ENCODE data around the gene FRG1.
"Not testable (repeated sequence)": the region's sequence is repeated elsewhere in the genome, so short reads cannot be mapped to it uniquely, and the experiment has no call there.

FRG1 gene

DNA sequence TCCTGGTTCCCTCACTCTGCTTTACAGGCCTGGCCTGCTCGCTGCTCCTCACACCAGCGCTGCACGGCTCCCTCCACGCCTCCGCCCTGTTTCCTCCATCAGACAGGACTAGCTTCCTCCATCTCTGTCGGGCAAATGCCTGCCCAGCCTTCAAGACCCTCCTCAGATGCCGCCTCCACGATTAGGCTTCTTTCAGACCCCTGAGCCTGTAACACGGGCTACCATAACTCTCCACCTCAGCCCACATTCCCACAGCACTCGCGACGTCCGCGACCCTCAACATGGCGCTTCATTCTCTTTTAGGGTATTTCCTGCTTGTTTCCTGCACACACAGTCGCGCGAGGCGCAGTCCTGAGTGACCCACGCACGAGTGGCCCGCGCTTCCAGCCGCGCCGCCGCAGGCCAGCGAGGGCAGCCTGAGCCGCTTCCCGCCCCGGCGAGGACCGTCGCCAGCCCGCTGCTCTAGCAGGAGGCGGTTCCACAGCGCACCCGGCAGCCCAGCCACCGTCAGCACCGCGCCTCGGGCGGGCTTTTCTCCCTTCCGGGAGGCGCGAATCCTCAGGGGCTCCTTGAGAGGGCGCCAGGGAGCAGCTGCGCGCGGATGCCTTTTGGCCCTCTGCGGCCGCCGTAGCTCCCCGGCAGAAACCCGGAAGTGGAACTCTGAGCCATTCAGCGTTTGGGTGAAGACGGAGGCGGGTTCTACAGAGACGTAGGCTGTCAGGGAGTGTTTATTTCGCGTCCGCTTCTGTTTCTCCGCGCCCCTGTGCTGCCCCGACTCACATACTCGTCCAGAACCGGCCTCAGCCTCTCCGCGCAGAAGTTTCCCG is at the start of gene FRG1:
Gene FRG1 (plus strand): TSS at position 695 of the 827 bp plus-strand sequence. CDS start 138 bp downstream, outside the sequence.
- peak within 1 kb of the TSS; percentile 76 for H3K27ac ChIP-seq

DNA sequence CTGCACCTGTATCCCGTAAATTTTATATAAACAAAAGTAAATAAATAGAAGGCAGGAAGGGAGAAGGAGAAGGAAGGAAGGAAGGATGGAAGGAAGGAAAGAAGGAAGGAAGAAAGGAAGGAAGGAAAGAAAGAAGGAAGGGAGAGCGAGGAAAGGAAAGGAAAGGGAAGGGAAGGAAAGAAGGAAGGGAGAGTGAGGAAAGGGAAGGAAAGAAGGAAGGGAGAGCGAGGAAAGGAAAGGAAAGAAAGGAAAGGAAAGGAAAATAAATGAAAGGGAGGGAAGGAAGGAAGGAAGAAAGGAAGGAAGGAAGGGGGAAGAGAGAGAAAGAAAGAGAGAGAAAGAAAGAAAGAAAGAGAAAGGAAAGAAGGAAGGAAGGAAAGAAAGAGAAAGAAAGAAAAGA is 43.0 kb upstream of the FRG1 start:
- H3K27ac ChIP-seq = no peak overlapping the region
- no peak for DNase-seq (ENCODE audit: low read depth, low spot score)

More for the DNA sequence above, at the start of gene FRG1:
- peak; percentile 82 for DNase-seq (ENCODE audit: low read depth, low spot score)

DNA sequence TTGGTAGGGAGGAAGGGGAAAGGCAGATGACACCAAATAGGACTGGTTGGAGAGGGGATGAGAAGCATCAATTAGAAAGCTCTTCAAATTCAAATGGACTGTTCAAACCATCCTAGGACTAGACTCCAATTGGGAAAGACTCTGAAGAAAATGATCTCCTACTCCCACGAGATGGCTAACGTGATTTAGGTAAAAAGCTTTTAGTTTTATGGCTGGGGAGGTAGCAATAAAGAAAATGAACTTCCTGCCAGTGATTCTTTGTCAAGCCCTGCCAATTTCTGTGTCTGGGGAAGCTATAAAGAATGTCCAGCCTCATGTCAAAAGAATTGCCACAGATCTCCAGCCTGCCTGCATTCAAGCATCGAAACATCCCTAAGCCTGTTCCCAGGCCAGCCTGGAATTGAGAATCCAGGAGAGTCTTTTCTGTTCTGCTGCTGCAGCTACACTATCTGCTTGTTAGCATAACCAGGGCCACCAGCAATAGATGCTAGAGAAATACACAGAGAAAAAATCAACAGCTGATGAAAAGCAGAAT is 41.1 kb upstream of the FRG1 start:
- not testable (repeated sequence) for DNase-seq (ENCODE audit: low read depth, low spot score); H3K27ac ChIP-seq

DNA sequence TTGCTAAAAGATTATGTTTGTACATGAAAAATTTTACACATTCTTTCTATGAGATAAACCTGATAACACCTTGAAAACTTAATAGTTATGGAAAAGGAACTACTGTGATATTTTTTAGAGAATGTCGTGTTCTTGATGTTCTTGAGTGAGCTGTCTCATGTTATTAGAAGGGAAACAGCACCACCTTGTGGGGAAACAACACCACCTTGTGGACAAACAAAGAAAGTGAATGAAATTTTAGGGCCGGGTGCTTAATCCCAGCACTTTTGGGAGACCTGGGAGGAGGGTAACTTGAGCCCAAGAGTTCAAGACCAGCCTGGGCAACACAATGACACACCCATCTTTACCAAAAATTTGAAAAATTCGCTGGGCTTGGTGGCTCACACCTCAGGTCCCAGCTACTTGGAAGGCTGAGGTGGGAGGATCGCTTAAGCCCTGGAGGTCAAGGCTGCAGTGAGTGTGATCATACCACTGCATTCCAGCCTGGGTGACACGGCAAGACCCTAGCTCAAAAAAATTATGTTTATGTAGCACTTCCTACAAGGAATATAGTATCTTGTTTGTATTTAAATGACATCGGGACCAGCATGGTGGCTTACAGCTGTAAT is 36.1 kb upstream of the FRG1 start:
- not testable (repeated sequence) for H3K27ac ChIP-seq; DNase-seq (ENCODE audit: low read depth, low spot score)

DNA sequence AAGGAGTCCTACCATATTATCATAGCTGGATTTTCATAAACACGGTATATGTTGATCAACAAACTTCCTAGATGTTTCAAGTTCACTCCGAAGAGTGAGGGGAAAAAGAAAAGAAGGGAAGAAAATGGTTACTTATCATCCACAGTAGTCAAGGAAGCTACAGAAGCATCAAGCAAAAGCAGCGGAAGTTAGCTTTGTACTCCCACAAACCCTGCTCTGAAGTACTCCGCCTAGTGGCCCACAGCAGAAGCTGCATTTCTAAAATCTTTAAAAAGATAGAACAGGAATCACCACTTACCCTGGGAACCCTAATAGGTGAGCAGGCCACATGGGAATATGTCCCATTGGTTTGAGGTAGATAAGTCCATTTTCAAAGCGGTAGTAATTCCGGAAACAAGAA is 28.5 kb upstream of the FRG1 start:
- H3K27ac ChIP-seq = no peak overlapping the region
- DNase-seq (ENCODE audit: low read depth, low spot score) = no peak

DNA sequence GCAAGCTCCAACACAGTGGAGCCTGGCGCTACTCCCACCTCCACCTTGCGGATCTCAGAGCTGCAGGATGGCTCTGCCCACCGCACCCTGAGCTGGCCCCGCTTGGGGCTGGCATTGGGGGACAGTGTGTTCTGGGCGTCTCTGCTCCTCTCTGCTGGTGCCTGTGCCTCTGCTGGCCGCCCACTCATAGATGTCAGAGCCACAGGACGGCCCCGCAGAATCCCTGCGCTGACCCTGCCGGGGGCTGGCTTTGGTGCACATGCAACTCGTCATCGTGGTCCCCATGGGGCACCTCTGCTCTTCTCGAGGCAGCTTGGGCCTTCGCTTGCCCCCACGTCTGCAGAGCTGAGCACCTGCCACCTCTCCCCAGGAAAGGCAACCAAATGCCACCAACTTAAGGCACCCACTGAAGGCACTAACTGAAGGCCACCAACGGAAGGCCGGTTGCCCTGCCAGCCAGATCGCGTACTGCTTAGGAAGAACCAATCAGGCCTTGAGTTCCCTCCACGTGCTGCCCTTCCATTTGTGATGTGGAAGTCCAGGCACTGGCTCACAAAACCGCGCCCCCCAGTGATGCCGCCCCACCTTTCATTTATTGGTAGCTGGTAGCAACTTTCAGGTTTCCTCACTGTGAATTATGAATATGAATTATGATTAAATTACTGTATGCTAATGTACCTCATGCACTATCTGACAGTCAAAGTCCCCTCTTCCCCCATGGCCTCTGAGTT is 23.3 kb upstream of the FRG1 start:
- no peak overlapping the region for H3K27ac ChIP-seq
- no peak for DNase-seq (ENCODE audit: low read depth, low spot score)

DNA sequence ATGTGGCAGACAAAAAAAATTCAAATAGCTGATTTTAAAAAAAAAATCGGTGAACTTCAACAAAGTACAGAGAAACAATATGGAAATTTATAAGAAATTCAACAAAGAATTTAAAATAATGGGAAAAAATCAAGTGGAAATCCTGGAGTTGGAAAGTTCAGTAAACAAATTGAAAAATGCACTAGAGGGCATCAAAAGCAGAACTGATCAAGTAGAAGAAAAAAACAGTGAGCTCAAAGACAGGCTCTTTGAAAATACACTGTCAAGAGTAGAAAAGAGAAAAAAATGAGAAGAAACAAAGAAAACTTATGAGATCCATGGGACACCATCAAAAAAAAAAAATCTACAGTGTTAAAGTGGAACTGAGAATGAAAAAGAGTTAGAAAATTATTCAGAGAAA is 19.6 kb upstream of the FRG1 start:
- DNase-seq (ENCODE audit: low read depth, low spot score) = no peak
- H3K27ac ChIP-seq = no peak overlapping the region

DNA sequence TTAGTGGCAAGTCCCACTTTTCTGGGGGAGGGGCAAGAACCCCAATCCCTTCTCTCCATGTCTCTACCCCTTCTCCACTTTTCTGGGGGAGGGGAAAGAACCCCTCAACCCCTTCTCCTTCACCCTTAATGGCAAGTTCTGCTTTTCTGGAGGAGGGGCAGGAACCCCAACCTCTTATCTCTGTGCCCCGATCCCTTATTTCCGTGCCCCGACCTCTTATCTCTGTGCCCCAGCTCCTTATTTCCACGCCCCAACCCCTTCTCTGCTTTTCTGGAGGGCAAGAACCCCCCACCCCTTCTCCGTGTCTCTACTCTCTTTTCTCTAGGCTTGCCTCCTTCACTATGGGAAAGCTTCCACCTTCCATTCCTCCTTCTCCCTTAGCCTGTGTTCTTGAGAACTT is 13.9 kb upstream of the FRG1 start:
- not testable (repeated sequence) for DNase-seq (ENCODE audit: low read depth, low spot score)

DNA sequence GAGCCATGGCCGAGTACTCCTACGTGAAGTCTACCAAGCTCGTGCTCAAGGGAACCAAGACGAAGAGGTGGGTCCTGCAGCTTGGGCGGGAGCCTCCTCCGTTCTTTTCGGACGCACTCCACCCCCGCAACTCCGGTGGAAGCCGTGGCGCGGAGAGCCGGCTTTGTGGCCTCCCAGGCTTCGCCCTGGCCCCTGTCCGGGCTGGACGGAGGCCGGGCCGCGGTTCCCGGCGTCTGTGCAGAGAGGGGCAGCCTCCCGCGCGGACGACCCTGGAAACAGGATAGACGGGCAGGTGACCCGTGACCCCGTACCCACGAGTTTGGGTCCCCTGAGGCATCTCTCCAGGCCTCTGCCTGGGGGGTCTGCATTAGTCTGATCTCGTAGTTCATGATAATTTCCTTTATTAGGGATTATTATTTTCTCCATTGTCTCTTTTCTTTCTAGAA is 356 bp downstream of the FRG1 start:
- peak overlapping the region; percentile 76 for H3K27ac ChIP-seq
- no peak for DNase-seq (ENCODE audit: low read depth, low spot score)

More for the DNA sequence above, 13.9 kb upstream of the FRG1 start:
- not testable (repeated sequence) for H3K27ac ChIP-seq

DNA sequence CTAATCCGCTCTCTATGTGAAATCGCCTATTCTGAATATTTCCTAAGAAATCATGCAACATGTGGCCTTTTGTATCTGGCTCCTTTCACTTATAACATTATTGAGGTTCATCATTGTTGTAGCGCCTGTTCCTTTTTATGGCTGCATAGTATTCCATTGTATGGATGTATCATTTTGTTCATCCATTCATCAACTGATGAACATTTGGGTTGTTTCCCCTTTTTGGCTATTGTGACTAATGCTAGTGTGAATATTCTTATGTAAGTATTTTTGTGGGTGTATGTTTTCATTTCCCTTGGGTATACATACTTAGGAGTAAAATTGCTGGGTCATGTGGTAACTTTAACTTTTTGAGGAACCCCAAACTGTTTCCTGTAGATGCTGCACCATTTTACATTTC is 1.7 kb downstream of the FRG1 start:
- DNase-seq (ENCODE audit: low read depth, low spot score); H3K27ac ChIP-seq: not testable (repeated sequence)

DNA sequence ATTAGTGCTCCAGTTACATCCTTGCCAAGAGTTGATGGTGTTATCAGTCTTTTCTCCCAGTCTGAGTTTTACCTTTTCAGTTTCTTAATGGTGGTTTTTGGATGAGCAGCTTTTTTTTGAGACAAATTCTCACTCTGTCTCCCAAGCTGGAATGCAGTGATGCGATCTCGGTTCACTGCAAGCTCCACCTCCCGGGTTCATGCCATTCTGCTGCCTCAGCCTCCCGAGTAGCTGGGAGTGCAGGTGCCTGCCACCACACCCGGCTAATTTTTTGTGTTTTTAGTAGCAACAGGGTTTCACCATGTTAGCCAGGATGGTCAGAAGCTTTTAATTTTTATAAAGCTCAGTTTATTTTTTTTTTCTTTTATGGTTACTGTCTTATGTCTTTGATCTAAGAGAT is 3.4 kb downstream of the FRG1 start:
- not testable (repeated sequence) for H3K27ac ChIP-seq; DNase-seq (ENCODE audit: low read depth, low spot score)

DNA sequence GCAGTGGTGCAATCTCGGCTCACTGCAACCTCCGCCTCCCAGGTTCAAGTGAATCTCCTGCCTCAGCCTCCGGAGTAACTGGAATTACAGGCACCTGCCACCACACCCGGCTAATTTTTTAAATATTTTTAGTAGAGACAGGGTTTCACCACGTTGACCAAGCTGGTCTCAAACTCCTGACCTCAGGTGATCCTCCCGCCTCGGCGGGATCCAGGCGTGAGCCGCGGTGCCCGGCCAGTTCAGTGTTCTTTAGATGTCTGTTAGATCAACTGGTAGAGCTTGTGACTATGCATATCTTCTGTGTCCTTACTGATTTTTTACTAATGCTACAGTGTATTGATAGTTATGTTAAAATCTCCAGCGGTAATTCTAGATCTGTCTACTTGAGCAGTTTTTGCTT is 6.2 kb downstream of the FRG1 start:
- not testable (repeated sequence) for DNase-seq (ENCODE audit: low read depth, low spot score); H3K27ac ChIP-seq

DNA sequence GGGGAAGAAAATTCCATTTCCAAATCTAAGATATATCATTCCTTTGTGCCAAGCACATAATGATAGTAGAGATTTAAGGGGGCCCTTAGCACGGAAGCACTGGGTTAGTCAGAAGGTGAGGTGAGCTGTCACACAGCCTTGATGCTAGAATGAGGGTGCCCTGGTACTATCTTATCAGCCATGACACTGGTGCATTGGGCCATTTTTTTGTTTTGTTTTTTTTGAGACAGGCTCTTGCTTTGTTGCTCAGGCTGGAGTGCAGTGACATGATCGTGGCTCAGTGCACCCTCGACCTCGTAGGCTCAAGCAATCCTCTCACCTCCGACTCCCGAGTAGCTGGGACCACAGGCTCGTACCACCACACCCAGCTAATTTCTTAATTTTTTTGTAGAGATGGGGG is 7.8 kb downstream of the FRG1 start:
- DNase-seq (ENCODE audit: low read depth, low spot score); H3K27ac ChIP-seq: not testable (repeated sequence)

DNA sequence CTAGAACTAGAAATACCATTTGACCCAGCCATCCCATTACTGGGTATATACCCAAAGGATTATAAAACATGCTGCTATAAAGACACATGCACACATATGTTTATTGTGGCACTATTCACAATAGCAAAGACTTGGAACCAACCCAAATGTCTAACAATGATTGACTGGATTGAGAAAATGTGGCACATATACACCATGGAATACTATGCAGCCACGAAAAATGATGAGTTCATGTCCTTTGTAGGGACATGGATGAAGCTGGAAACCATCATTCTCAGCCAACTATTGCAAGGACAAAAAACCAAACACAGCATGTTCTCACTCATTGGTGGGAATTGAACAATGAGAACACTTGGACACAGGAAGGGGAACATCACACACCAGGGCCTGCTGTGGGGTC is 28.6 kb downstream of the FRG1 start:
- not testable (repeated sequence) for DNase-seq (ENCODE audit: low read depth, low spot score); H3K27ac ChIP-seq

DNA sequence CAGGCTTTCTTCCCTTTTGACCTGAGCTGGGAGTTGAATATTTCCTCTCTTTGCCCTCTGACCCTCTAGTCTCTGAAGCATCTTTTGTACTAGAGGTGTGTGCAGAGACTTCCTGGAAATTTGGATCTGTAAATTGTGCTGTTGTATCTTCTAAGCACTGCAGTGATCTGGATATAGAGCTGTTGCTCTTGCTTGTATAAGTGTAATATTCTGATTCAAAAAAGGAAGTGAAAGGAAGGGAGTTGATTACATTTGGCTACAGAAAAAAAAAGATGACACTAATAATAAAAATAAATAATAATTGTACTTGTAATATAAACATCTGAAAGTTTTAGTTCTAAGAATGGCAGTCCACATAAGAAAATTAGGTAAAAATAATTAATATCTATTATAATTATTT is 33.0 kb downstream of the FRG1 start:
- DNase-seq (ENCODE audit: low read depth, low spot score) = no peak
- no peak overlapping the region for H3K27ac ChIP-seq

DNA sequence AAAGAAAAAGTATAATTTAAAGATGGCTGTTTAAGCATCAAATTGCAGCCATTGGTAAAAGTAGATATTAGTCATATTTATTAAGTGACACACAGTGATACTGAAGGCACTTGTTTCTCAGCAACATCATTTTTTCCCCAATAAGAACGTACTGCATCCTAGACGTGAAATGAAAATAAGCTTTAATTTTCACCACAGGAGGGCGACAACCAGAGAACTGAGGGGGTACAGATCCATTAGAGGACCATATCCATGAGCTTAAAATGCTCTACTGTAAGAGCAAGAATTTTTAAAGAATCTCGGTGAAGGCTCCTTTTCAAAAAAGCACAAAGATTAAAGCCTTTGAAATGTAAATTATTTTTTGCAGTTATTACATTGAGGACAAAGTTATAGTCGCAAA is 33.4 kb downstream of the FRG1 start:
- DNase-seq (ENCODE audit: low read depth, low spot score) = no peak

DNA sequence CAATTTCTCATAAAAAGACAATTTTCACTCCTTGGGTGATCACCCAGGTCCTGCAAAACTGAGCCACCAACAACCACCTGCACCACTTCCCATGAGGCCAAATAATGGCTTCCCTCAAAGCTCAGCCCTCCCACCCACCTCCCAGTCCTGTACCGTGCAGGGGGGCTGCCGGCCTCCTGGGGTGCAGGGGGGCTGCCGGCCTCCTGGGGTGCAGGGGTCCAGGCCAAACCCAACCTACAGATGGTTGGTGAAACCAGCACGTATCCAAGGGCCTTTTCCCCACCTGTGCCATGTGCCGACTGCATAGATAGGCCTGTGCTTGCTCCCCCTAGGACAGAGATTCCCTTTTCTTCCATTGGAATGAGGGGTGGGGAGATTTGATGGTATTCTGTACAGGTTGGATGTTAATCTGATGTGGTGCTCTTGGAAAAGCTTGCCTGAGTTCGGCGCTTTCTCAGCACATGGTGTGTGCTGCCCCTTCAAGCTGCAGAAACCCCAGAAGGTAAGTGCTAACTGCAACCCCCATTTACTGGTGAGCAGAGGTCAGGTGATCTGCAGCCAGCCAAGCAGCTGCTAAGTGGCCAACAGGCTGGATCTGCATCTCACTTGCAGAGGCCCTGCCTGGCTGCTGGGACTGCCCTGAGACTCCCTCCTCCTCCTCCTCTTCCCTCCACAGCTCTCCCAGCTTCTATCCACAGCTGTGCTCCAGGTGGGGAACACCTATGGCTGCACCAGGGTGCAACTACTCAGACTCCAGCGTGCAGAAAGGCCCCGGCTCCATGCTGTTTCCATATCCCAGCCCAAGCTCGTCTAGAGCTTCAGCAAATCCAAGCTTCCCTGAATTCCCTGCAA is 38.8 kb downstream of the FRG1 start:
- no peak overlapping the region for H3K27ac ChIP-seq
- no peak for DNase-seq (ENCODE audit: low read depth, low spot score)

More for the DNA sequence above, 33.4 kb downstream of the FRG1 start:
- H3K27ac ChIP-seq = no peak overlapping the region

DNA sequence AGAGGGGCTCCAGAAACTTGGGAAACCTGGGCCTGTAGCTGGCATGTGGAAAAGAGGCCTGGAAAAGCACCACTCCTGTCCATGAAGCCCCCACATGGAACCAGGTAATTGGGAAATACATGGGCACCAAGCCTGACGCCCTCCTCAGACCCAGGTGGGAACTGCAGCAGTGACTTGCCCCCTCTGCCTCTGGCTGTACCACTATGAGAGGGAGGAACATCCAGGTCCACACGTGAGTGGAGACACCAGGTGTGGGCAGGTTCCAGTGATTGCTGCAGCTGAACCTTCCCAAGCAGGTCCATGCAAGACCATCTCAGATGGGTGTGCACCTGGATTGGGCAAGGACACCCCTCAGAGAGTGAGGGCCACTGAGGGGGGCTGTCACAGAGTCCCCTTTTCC is 39.6 kb downstream of the FRG1 start:
- not testable (repeated sequence) for H3K27ac ChIP-seq; DNase-seq (ENCODE audit: low read depth, low spot score)

DNA sequence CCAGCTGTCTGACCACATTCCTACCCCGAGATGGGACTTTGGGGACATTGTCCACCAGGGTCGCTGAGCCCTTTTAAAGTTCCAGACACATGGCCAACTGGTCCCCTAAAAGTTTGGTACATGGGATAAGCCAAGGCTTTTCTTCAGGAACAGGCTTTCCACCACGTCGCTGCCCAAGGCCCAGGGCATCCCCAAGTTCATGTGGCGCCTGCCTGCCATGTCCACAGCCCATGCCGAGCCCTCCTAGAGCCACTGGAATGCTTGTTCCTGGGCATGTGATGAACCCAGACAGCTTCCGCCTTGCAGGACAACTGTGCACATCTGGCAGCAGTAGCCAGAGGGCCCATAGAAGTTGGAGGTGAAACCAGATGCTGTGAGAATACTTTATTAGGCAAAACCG is 41.3 kb downstream of the FRG1 start:
- H3K27ac ChIP-seq = no peak overlapping the region
- DNase-seq (ENCODE audit: low read depth, low spot score) = no peak
